HEK293 (cell line): ENCODE data around the gene ANO2.

ENCODE experiments used
- ZNF664 ChIP-seq: fragments of 450-650 bp; formaldehyde crosslinking; IDR thresholded peaks from 2 replicates; pipeline ENCODE4 v1.5.1; 2016; ENCODE audit warnings: missing biosample characterization, missing genetic modification characterization
- ZNF768 ChIP-seq: fragments of 450-650 bp; formaldehyde crosslinking; IDR thresholded peaks from 2 replicates; pipeline ENCODE4 v1.5.1; 2018; ENCODE audit warnings: missing biosample characterization, mild to moderate bottlenecking, missing genetic modification characterization
- ZNF830 ChIP-seq: fragments of 450-650 bp; IDR thresholded peaks from 2 replicates; pipeline ENCODE4 v1.5.0; 2018; ENCODE audit warnings: missing biosample characterization, missing genetic modification characterization, low read depth, mild to moderate bottlenecking, moderate library complexity
- TF ChIP-seq, protein P1 (sequence below): fragments of 450-650 bp; formaldehyde crosslinking; IDR thresholded peaks from 2 replicates; pipeline ENCODE4 v1.5.1; 2016; ENCODE audit warnings: missing biosample characterization, missing genetic modification characterization
- TF ChIP-seq, protein P2 (sequence below): fragments of 450-650 bp; formaldehyde crosslinking; IDR thresholded peaks from 2 replicates; pipeline ENCODE4 v1.5.1; 2016; ENCODE audit warnings: missing biosample characterization, missing genetic modification characterization
- TF ChIP-seq, protein P3 (sequence below): fragments of 450-650 bp; formaldehyde crosslinking; IDR thresholded peaks from 2 replicates; pipeline ENCODE4 v1.5.1; 2016; ENCODE audit warnings: missing biosample characterization, missing genetic modification characterization, borderline replicate concordance
- TF ChIP-seq, protein P4 (sequence below): fragments of 450-650 bp; formaldehyde crosslinking; IDR thresholded peaks from 2 replicates; pipeline ENCODE4 v1.5.1; 2016; ENCODE audit warnings: missing biosample characterization, missing genetic modification characterization
- TF ChIP-seq, protein P5 (sequence below): fragments of 450-650 bp; formaldehyde crosslinking; IDR thresholded peaks from 2 replicates; pipeline ENCODE4 v1.5.1; 2016; ENCODE audit warnings: missing biosample characterization, missing genetic modification characterization
- TF ChIP-seq, protein P6 (sequence below): fragments of 450-650 bp; formaldehyde crosslinking; conservative IDR thresholded peaks from 2 replicates; pipeline ENCODE4 v1.5.1; 2016; ENCODE audit warnings: low read depth, missing biosample characterization, missing genetic modification characterization

Gene ANO2

DNA sequence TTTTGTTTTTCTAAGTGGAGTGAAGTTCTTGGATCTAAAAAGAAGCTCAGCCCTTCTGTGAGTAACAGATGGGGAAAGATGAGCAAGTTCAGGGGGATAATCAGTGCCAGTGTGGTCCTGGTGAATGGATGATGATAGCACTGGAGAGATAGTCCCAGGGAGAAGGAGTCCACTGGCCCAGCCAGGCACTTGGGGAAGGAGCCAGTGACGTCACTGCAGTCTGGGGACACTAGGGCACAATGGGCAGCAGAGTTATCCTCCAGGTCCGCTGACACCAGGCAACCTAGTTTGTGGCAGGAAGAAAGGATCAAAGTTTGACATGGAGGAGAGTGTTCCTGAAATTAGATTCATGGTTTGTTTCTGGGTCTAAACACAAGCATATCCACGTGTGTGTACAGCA lies 411.7 kb downstream of the ANO2 start (continued):
- TF ChIP-seq, protein P1, sequence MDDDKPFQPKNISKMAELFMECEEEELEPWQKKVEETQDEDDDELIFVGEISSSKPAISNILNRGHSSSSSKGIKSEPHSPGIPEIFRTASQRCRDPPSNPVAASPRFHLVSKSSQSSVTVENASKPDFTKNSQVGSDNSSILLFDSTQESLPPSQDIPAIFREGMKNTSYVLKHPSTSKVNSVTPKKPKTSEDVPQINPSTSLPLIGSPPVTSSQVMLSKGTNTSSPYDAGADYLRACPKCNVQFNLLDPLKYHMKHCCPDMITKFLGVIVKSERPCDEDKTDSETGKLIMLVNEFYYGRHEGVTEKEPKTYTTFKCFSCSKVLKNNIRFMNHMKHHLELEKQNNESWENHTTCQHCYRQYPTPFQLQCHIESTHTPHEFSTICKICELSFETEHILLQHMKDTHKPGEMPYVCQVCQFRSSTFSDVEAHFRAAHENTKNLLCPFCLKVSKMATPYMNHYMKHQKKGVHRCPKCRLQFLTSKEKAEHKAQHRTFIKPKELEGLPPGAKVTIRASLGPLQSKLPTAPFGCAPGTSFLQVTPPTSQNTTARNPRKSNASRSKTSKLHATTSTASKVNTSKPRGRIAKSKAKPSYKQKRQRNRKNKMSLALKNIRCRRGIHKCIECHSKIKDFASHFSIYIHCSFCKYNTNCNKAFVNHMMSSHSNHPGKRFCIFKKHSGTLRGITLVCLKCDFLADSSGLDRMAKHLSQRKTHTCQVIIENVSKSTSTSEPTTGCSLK, result no peak
- TF ChIP-seq, protein P2, sequence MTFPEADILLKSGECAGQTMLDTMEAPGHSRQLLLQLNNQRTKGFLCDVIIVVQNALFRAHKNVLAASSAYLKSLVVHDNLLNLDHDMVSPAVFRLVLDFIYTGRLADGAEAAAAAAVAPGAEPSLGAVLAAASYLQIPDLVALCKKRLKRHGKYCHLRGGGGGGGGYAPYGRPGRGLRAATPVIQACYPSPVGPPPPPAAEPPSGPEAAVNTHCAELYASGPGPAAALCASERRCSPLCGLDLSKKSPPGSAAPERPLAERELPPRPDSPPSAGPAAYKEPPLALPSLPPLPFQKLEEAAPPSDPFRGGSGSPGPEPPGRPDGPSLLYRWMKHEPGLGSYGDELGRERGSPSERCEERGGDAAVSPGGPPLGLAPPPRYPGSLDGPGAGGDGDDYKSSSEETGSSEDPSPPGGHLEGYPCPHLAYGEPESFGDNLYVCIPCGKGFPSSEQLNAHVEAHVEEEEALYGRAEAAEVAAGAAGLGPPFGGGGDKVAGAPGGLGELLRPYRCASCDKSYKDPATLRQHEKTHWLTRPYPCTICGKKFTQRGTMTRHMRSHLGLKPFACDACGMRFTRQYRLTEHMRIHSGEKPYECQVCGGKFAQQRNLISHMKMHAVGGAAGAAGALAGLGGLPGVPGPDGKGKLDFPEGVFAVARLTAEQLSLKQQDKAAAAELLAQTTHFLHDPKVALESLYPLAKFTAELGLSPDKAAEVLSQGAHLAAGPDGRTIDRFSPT (tag by site-specific recombination), result no peak
- TF ChIP-seq ZNF830 (tag by site-specific recombination), result no peak
- TF ChIP-seq, protein P3, sequence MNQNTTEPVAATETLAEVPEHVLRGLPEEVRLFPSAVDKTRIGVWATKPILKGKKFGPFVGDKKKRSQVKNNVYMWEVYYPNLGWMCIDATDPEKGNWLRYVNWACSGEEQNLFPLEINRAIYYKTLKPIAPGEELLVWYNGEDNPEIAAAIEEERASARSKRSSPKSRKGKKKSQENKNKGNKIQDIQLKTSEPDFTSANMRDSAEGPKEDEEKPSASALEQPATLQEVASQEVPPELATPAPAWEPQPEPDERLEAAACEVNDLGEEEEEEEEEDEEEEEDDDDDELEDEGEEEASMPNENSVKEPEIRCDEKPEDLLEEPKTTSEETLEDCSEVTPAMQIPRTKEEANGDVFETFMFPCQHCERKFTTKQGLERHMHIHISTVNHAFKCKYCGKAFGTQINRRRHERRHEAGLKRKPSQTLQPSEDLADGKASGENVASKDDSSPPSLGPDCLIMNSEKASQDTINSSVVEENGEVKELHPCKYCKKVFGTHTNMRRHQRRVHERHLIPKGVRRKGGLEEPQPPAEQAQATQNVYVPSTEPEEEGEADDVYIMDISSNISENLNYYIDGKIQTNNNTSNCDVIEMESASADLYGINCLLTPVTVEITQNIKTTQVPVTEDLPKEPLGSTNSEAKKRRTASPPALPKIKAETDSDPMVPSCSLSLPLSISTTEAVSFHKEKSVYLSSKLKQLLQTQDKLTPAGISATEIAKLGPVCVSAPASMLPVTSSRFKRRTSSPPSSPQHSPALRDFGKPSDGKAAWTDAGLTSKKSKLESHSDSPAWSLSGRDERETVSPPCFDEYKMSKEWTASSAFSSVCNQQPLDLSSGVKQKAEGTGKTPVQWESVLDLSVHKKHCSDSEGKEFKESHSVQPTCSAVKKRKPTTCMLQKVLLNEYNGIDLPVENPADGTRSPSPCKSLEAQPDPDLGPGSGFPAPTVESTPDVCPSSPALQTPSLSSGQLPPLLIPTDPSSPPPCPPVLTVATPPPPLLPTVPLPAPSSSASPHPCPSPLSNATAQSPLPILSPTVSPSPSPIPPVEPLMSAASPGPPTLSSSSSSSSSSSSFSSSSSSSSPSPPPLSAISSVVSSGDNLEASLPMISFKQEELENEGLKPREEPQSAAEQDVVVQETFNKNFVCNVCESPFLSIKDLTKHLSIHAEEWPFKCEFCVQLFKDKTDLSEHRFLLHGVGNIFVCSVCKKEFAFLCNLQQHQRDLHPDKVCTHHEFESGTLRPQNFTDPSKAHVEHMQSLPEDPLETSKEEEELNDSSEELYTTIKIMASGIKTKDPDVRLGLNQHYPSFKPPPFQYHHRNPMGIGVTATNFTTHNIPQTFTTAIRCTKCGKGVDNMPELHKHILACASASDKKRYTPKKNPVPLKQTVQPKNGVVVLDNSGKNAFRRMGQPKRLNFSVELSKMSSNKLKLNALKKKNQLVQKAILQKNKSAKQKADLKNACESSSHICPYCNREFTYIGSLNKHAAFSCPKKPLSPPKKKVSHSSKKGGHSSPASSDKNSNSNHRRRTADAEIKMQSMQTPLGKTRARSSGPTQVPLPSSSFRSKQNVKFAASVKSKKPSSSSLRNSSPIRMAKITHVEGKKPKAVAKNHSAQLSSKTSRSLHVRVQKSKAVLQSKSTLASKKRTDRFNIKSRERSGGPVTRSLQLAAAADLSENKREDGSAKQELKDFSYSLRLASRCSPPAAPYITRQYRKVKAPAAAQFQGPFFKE (tag by site-specific recombination), result no peak
- TF ChIP-seq, protein P4, sequence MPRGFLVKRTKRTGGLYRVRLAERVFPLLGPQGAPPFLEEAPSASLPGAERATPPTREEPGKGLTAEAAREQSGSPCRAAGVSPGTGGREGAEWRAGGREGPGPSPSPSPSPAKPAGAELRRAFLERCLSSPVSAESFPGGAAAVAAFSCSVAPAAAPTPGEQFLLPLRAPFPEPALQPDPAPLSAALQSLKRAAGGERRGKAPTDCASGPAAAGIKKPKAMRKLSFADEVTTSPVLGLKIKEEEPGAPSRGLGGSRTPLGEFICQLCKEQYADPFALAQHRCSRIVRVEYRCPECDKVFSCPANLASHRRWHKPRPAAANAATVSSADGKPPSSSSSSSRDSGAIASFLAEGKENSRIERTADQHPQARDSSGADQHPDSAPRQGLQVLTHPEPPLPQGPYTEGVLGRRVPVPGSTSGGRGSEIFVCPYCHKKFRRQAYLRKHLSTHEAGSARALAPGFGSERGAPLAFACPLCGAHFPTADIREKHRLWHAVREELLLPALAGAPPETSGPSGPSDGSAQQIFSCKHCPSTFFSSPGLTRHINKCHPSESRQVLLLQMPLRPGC (tag by site-specific recombination), result no peak
- no peak for TF ChIP-seq ZNF664 (tag by site-specific recombination)
- TF ChIP-seq ZNF768 (tag by site-specific recombination), result no peak
- TF ChIP-seq, protein P5, sequence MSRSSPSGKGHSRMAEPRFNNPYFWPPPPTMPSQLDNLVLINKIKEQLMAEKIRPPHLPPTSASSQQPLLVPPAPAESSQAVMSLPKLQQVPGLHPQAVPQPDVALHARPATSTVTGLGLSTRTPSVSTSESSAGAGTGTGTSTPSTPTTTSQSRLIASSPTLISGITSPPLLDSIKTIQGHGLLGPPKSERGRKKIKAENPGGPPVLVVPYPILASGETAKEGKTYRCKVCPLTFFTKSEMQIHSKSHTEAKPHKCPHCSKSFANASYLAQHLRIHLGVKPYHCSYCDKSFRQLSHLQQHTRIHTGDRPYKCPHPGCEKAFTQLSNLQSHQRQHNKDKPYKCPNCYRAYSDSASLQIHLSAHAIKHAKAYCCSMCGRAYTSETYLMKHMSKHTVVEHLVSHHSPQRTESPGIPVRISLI, result no peak
- TF ChIP-seq, protein P6, sequence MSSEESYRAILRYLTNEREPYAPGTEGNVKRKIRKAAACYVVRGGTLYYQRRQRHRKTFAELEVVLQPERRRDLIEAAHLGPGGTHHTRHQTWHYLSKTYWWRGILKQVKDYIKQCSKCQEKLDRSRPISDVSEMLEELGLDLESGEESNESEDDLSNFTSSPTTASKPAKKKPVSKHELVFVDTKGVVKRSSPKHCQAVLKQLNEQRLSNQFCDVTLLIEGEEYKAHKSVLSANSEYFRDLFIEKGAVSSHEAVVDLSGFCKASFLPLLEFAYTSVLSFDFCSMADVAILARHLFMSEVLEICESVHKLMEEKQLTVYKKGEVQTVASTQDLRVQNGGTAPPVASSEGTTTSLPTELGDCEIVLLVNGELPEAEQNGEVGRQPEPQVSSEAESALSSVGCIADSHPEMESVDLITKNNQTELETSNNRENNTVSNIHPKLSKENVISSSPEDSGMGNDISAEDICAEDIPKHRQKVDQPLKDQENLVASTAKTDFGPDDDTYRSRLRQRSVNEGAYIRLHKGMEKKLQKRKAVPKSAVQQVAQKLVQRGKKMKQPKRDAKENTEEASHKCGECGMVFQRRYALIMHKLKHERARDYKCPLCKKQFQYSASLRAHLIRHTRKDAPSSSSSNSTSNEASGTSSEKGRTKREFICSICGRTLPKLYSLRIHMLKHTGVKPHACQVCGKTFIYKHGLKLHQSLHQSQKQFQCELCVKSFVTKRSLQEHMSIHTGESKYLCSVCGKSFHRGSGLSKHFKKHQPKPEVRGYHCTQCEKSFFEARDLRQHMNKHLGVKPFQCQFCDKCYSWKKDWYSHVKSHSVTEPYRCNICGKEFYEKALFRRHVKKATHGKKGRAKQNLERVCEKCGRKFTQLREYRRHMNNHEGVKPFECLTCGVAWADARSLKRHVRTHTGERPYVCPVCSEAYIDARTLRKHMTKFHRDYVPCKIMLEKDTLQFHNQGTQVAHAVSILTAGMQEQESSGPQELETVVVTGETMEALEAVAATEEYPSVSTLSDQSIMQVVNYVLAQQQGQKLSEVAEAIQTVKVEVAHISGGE (tag by site-specific recombination), result no peak
